Measurements from ENCODE around the gene MTNR1A.

MTNR1A gene

DNA sequence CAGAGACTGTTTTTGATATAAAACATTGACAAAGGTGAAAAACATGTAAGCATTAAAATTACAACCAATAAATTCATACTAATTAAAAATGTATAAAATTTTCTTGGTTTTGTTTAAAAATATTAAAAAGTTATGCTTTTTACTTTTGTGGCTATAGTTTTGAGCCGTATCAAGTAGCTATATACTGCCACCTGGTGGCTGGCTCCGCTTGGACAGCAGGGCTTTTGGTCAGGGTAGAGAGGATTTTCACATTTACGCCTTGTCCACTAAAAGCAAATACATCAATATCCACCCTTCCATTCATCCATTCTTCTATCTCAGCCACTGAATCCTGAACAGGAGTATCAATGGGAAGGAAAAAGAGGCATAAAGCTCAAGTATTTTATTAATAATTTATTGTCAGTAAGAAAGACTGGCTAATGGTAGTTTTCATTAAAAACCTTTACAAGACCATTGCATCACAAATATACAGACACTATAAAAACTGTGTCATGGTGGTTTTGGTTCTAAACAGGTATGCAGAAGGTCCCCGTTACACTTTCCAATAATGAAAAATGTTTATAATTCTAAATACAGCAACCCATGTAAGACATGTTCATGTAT is 32.1 kb upstream of the MTNR1A start:
- TF ChIP-seq HDGF (IDR thresholded peaks at IDR 0.05; ENCODE audit: borderline replicate concordance), result no peak
- DNase-seq (ENCODE audit: extremely low spot score), result peak; percentile 35
- ChIA-PET CTCF (interaction anchor here (0.9 to 2.1 kb wide), 13 partner anchors 10 to 519 kb away, joined by 3 to 11 read pairs (median 5); partner anchors contain the start of genes FAT1 and TLR3), POLR2A (no interaction called here)

DNA sequence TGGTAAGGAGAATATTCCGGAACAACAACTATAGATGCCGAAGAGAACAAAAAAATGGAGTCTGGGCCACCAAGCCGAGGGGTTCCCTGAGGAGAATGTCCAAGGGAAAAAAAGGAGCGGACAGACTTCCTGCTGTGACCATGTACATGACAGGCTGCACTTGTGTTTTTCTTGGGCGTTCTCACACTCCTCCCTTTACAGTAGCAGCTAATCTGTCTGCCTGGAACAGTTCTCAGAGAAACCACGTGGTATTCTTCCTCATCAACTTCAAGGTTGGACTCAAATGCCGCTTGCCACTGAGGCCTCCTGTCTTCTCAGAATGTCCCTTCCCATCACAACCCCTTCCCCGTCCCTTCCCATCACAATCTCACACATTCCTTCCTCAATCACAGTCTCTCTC is 30.8 kb upstream of the MTNR1A start:
- TF ChIP-seq FOXK2 (IDR thresholded peaks at IDR 0.05) (no peak), NFRKB (IDR thresholded peaks at IDR 0.05) (no peak), FOXA1 (IDR thresholded peaks at IDR 0.05) (no peak), CTBP1 (IDR thresholded peaks at IDR 0.05; ENCODE audit: borderline replicate concordance) (no peak), SUZ12 (IDR thresholded peaks at IDR 0.05) (no peak), TARDBP (IDR thresholded peaks at IDR 0.05) (no peak), ZNF384 (IDR thresholded peaks at IDR 0.05) (no peak), SP1 (IDR thresholded peaks at IDR 0.05) (no peak), L3MBTL2 (conservative IDR thresholded peaks at IDR 0.05) (no peak), BHLHE40 (IDR thresholded peaks at IDR 0.05; ENCODE audit: borderline replicate concordance) (no peak), FOXM1 (IDR thresholded peaks at IDR 0.05; ENCODE audit: borderline replicate concordance) (no peak), ARNT (IDR thresholded peaks at IDR 0.05) (no peak), ELF4 (IDR thresholded peaks at IDR 0.05) (no peak), HDGF (IDR thresholded peaks at IDR 0.05; ENCODE audit: borderline replicate concordance) (no peak)
- TF ChIP-seq, protein P1, sequence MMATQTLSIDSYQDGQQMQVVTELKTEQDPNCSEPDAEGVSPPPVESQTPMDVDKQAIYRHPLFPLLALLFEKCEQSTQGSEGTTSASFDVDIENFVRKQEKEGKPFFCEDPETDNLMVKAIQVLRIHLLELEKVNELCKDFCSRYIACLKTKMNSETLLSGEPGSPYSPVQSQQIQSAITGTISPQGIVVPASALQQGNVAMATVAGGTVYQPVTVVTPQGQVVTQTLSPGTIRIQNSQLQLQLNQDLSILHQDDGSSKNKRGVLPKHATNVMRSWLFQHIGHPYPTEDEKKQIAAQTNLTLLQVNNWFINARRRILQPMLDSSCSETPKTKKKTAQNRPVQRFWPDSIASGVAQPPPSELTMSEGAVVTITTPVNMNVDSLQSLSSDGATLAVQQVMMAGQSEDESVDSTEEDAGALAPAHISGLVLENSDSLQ (IDR thresholded peaks at IDR 0.05), result no peak
- POLR2A ChIA-PET, result no interaction called here
- CTCF ChIA-PET, result interaction anchor here (0.8 to 2.1 kb wide), 3 partner anchors 113 to 290 kb away, joined by 3 to 11 read pairs (median 4); no protein-coding TSS in a partner anchor
- no peak for DNase-seq (ENCODE audit: extremely low spot score)

DNA sequence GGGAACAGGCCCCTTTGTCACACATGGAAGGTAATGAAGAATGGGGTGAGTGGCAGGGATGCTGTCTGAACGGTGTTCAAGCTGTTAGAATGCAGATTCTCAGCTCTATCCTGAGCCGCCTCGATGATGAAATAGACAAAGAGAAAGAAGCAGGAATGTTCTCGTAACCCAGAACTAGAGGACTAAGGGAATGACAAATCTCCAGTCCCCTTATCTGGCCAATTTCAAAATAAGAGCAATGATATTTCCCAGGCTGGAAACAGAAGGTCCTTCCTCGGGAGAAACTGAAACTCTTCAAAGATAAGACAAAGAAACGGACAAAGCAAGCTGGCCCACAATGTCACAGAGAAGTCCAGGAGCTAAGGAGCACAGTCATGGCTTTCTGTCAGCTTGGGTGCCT is 29.5 kb upstream of the MTNR1A start:
- CTCF ChIA-PET, result no interaction called here
- TF ChIP-seq LEF1 (IDR thresholded peaks at IDR 0.05; ENCODE audit: borderline replicate concordance), result no peak
- no peak for TF ChIP-seq NFRKB (IDR thresholded peaks at IDR 0.05)
- TF ChIP-seq, protein P1 (IDR thresholded peaks at IDR 0.05), result no peak
- TF ChIP-seq ARNT (IDR thresholded peaks at IDR 0.05), result no peak
- TF ChIP-seq SP1 (IDR thresholded peaks at IDR 0.05), result no peak
- TF ChIP-seq SUZ12 (IDR thresholded peaks at IDR 0.05), result no peak
- TF ChIP-seq HDGF (IDR thresholded peaks at IDR 0.05; ENCODE audit: borderline replicate concordance), result no peak
- TF ChIP-seq ZNF384 (IDR thresholded peaks at IDR 0.05), result no peak
- TF ChIP-seq FOXM1 (IDR thresholded peaks at IDR 0.05; ENCODE audit: borderline replicate concordance), result no peak
- DNase-seq (ENCODE audit: extremely low spot score), result no peak
- POLR2A ChIA-PET, result no interaction called here

DNA sequence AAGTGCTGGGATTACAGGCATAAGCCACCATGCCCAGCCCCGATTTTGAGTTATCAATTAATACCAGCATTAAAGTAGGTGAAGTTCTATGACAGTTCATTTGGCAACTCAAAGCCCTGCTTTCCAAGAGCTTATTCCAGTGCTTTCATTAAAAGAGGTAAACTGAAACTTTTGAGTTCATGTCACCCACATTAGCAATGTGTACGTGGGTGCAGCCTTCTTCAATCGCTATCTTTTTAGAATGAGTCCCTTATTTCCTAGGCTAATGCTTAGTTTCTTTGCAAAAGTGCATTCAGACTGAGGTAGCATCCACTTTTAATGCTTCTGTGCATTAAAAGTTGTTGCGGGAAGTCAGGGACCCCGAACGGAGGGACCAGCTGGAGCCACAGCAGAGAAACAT is 26.1 kb upstream of the MTNR1A start:
- CTCF ChIA-PET, result no interaction called here
- TF ChIP-seq LEF1 (IDR thresholded peaks at IDR 0.05; ENCODE audit: borderline replicate concordance), result no peak
- no peak for TF ChIP-seq NFRKB (IDR thresholded peaks at IDR 0.05)
- no peak for TF ChIP-seq CTBP1 (IDR thresholded peaks at IDR 0.05; ENCODE audit: borderline replicate concordance)
- no peak for TF ChIP-seq FOXA1 (IDR thresholded peaks at IDR 0.05)
- TF ChIP-seq, protein P1 (IDR thresholded peaks at IDR 0.05), result no peak
- TF ChIP-seq ELF4 (IDR thresholded peaks at IDR 0.05), result no peak
- no peak for TF ChIP-seq TARDBP (IDR thresholded peaks at IDR 0.05)
- no peak for TF ChIP-seq BHLHE40 (IDR thresholded peaks at IDR 0.05; ENCODE audit: borderline replicate concordance)
- no peak for TF ChIP-seq ZNF384 (IDR thresholded peaks at IDR 0.05)
- no peak for TF ChIP-seq HDGF (IDR thresholded peaks at IDR 0.05; ENCODE audit: borderline replicate concordance)
- no peak for TF ChIP-seq SP1 (IDR thresholded peaks at IDR 0.05)
- no peak for TF ChIP-seq FOXM1 (IDR thresholded peaks at IDR 0.05; ENCODE audit: borderline replicate concordance)
- no peak for TF ChIP-seq FOXK2 (IDR thresholded peaks at IDR 0.05)
- TF ChIP-seq L3MBTL2 (conservative IDR thresholded peaks at IDR 0.05), result no peak
- no peak for TF ChIP-seq SUZ12 (IDR thresholded peaks at IDR 0.05)
- no peak for TF ChIP-seq ARNT (IDR thresholded peaks at IDR 0.05)
- DNase-seq (ENCODE audit: extremely low spot score), result no peak
- POLR2A ChIA-PET, result no interaction called here

DNA sequence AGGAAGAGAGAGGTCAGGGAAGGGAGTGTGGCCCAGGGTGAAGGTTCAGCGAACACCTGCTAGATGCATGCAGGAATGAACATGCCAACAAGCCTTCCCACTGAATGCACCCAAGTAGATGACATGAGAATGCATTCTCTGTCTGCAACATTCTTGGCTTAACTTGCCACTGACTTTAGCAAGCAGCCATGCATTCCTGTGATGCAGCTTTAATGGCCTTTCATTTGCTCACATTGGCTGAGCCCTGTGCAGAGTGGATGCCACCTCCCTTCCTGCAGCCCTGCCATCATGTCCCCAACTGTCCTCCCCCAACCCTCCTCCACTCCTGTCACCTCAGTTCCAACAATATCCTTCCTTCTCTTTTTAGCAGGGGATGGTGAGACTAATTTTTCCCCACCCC is 25.3 kb upstream of the MTNR1A start:
- POLR2A ChIA-PET, result no interaction called here
- TF ChIP-seq L3MBTL2 (conservative IDR thresholded peaks at IDR 0.05) (no peak), ELF4 (IDR thresholded peaks at IDR 0.05) (no peak), HDGF (IDR thresholded peaks at IDR 0.05; ENCODE audit: borderline replicate concordance) (no peak), ARNT (IDR thresholded peaks at IDR 0.05) (no peak), LEF1 (IDR thresholded peaks at IDR 0.05; ENCODE audit: borderline replicate concordance) (no peak), NFRKB (IDR thresholded peaks at IDR 0.05) (no peak), TARDBP (IDR thresholded peaks at IDR 0.05) (no peak), FOXK2 (IDR thresholded peaks at IDR 0.05) (no peak), FOXM1 (IDR thresholded peaks at IDR 0.05; ENCODE audit: borderline replicate concordance) (no peak), CTBP1 (IDR thresholded peaks at IDR 0.05; ENCODE audit: borderline replicate concordance) (no peak), SUZ12 (IDR thresholded peaks at IDR 0.05) (no peak), FOXA1 (IDR thresholded peaks at IDR 0.05) (no peak), BHLHE40 (IDR thresholded peaks at IDR 0.05; ENCODE audit: borderline replicate concordance) (no peak)
- TF ChIP-seq, protein P1 (IDR thresholded peaks at IDR 0.05), result no peak

More for the DNA sequence above, 25.3 kb upstream of the MTNR1A start:
- DNase-seq (ENCODE audit: extremely low spot score), result no peak
- CTCF ChIA-PET, result no interaction called here

All from HEK293T (cell line).